H9 (cell line): ENCODE results near the gene VGLL3. TPM values are rescaled to one million over a fixed set of nuclear protein-coding genes. Genes with fewer than 3 reads are reported as not detected.

Experiments used
- DNase-seq: peaks from one replicate; pipeline ENCODE4 v3.0.0-alpha.2; 2017
- H2AFZ ChIP-seq: one replicate; pipeline ENCODE4 v1.6.1; 2013; ENCODE audit warnings: mild to moderate bottlenecking, low read length, control low read depth, moderate library complexity
- H2AK5ac ChIP-seq: 2 replicates; pipeline ENCODE4 v1.6.1; 2013; ENCODE audit warnings: low read length, control low read depth, mixed read lengths; ENCODE audit not compliant: insufficient read length
- H2BK120ac ChIP-seq: one replicate; pipeline ENCODE4 v1.6.1; 2013; ENCODE audit warnings: low read depth, mild to moderate bottlenecking, low read length, control low read depth, inconsistent platforms; ENCODE audit not compliant: poor library complexity, severe bottlenecking
- H2BK12ac ChIP-seq: 2 replicates; pipeline ENCODE4 v1.6.1; 2013; ENCODE audit warnings: low read length, control low read depth, mixed read lengths, low read depth; ENCODE audit not compliant: insufficient read length
- H2BK15ac ChIP-seq: 2 replicates; pipeline ENCODE4 v1.6.1; 2013; ENCODE audit warnings: low read depth, low read length, control low read depth
- H2BK20ac ChIP-seq: one replicate; pipeline ENCODE4 v1.6.1; 2013; ENCODE audit warnings: low read depth, mild to moderate bottlenecking, low read length, control low read depth, inconsistent platforms; ENCODE audit not compliant: poor library complexity, severe bottlenecking
- H2BK5ac ChIP-seq: 2 replicates; pipeline ENCODE4 v1.6.1; 2013; ENCODE audit warnings: low read length, control low read depth, mixed read lengths; ENCODE audit not compliant: insufficient read length
- H3K14ac ChIP-seq: 2 replicates; pipeline ENCODE4 v1.6.1; 2013; ENCODE audit warnings: low read length, control low read depth; ENCODE audit not compliant: insufficient read depth
- H3K18ac ChIP-seq: 2 replicates; pipeline ENCODE4 v1.6.1; 2013; ENCODE audit warnings: low read depth, mild to moderate bottlenecking, mixed read lengths, low read length, control low read depth; ENCODE audit not compliant: insufficient read length
- H3K23ac ChIP-seq: 2 replicates; pipeline ENCODE4 v1.6.1; 2013; ENCODE audit warnings: low read length, control low read depth, mixed read lengths, low read depth; ENCODE audit not compliant: insufficient read length
- H3K23me2 ChIP-seq: 2 replicates; pipeline ENCODE4 v1.6.1; 2013; ENCODE audit warnings: low read depth, mild to moderate bottlenecking, mixed read lengths, low read length, control low read depth; ENCODE audit not compliant: insufficient read length, poor library complexity, severe bottlenecking
- H3K27ac ChIP-seq: 2 replicates; pipeline ENCODE4 v1.5.1; 2013; ENCODE audit warnings: low read length, control low read depth, mixed read lengths, low read depth; ENCODE audit not compliant: insufficient read length
- H3K27me3 ChIP-seq: 2 replicates; pipeline ENCODE4 v1.6.1; 2013; ENCODE audit warnings: low read length, control low read depth, inconsistent platforms; ENCODE audit not compliant: insufficient read depth
- H3K4ac ChIP-seq: 2 replicates; pipeline ENCODE4 v1.6.1; 2013; ENCODE audit warnings: low read depth, mild to moderate bottlenecking, control low read depth, inconsistent platforms, low read length, moderate library complexity
- H3K4me1 ChIP-seq: 2 replicates; pipeline ENCODE4 v1.6.1; 2013; ENCODE audit warnings: low read length, control low read depth, inconsistent platforms; ENCODE audit not compliant: insufficient read depth
- H3K4me2 ChIP-seq: 2 replicates; pipeline ENCODE4 v1.6.1; 2013; ENCODE audit warnings: low read length, control low read depth, mixed read lengths; ENCODE audit not compliant: insufficient read length, insufficient read depth
- H3K56ac ChIP-seq: 2 replicates; pipeline ENCODE4 v1.6.1; 2013; ENCODE audit warnings: low read depth, mild to moderate bottlenecking, mixed read lengths, low read length, control low read depth; ENCODE audit not compliant: insufficient read length
- H3K79me1 ChIP-seq: 2 replicates; pipeline ENCODE4 v1.6.1; 2013; ENCODE audit warnings: low read depth, mild to moderate bottlenecking, moderate library complexity, low read length, control low read depth, inconsistent platforms; ENCODE audit not compliant: insufficient read depth, poor library complexity, severe bottlenecking
- H3K79me2 ChIP-seq: 2 replicates; pipeline ENCODE4 v1.6.1; 2013; ENCODE audit warnings: low read length, control low read depth, inconsistent platforms; ENCODE audit not compliant: insufficient read depth
- H3K9ac ChIP-seq: 2 replicates; pipeline ENCODE4 v1.6.1; 2013; ENCODE audit warnings: low read length, control low read depth, mixed read lengths; ENCODE audit not compliant: insufficient read length; ENCODE audit errors: extremely low read depth
- H3K9me3 ChIP-seq: one replicate; pipeline ENCODE4 v1.6.1; 2013; ENCODE audit warnings: low read depth, low read length, inconsistent platforms; ENCODE audit not compliant: control insufficient read depth
- H3T11ph ChIP-seq: one replicate; pipeline ENCODE4 v1.6.1; 2013; ENCODE audit warnings: mild to moderate bottlenecking, low read length, control low read depth, inconsistent platforms
- H4K20me1 ChIP-seq: one replicate; pipeline ENCODE4 v1.6.1; 2013; ENCODE audit not compliant: control insufficient read depth, insufficient read length, insufficient read depth
- H4K5ac ChIP-seq: 2 replicates; pipeline ENCODE4 v1.6.1; 2013; ENCODE audit warnings: low read depth, mild to moderate bottlenecking, mixed read lengths, low read length, control low read depth; ENCODE audit not compliant: insufficient read length
- H4K8ac ChIP-seq: replicated peaks from 2 replicates; pipeline ENCODE4 v1.6.1; 2013; ENCODE audit warnings: low read length, control low read depth, mixed read lengths, low read depth; ENCODE audit not compliant: insufficient read length
- H4K91ac ChIP-seq: 2 replicates; pipeline ENCODE4 v1.6.1; 2013; ENCODE audit warnings: low read depth, mild to moderate bottlenecking, moderate library complexity, mixed read lengths, low read length, control low read depth; ENCODE audit not compliant: insufficient read length
- H3K27ac Mint-ChIP-seq, 3 experiments: 2 replicates in 2 of 3; 3 replicates in 1 of 3; pipeline ENCODE4 v1.8.0; 2020 to 2021; ENCODE audit warnings: mixed read lengths in 3 of 3, mild to moderate bottlenecking in 1 of 3, moderate library complexity in 1 of 3
- H3K27me3 Mint-ChIP-seq: 2 replicates; pipeline ENCODE4 v1.8.0; 2021; ENCODE audit warnings: low read depth, mild to moderate bottlenecking, moderate library complexity, mixed read lengths
- H3K36me3 Mint-ChIP-seq, 3 experiments: 2 replicates in 2 of 3; 3 replicates in 1 of 3; pipeline ENCODE4 v1.8.0; 2020 to 2021; ENCODE audit warnings: low read depth in 3 of 3, mixed read lengths in 3 of 3; ENCODE audit not compliant: insufficient read depth in 1 of 3
- H3K4me1 Mint-ChIP-seq, 2 experiments: 2 replicates each; pipeline ENCODE4 v1.8.0; 2020; ENCODE audit warnings: mixed read lengths in 2 of 2
- H3K4me3 Mint-ChIP-seq, 2 experiments: 2 replicates in 1 of 2; 3 replicates in 1 of 2; pipeline ENCODE4 v1.8.0; 2020 to 2021; ENCODE audit warnings: mild to moderate bottlenecking in 2 of 2, mixed read lengths in 2 of 2, moderate library complexity in 1 of 2
- H3K9me3 Mint-ChIP-seq, 2 experiments: 2 replicates in 1 of 2; 3 replicates in 1 of 2; pipeline ENCODE4 v1.8.0; 2020; ENCODE audit warnings: mild to moderate bottlenecking in 2 of 2, mixed read lengths in 2 of 2, moderate library complexity in 1 of 2
- WGBS: extraction: QIAGEN DNeasy Blood & Tissue Kit; methylation state at CpG from one replicate; pipeline ENCODE4 v1.1.7; 2013; ENCODE audit warnings: missing lambda C conversion rate, low lambda C conversion rate, mixed read lengths; ENCODE audit not compliant: insufficient read length; ENCODE audit errors: extremely low coverage; 5-methylcytosine and 5-hydroxymethylcytosine counted together
- total RNA-seq: library from RNA; stranded (reverse); gene quantifications from 2 replicates; pipeline ENCODE4 v1.2.1, GENCODE V29; 2021
- TF ChIP-seq, protein P1 (sequence below): fragments of 200-600 bp; sonication (generic); conservative IDR thresholded peaks from 3 replicates; pipeline ENCODE4 v1.8.0; 2021; ENCODE audit warnings: antibody characterized with exemption, mild to moderate bottlenecking

The VGLL3 gene
- total RNA-seq, 1 experiment from 2014 or later: 19.7 TPM

DNA sequence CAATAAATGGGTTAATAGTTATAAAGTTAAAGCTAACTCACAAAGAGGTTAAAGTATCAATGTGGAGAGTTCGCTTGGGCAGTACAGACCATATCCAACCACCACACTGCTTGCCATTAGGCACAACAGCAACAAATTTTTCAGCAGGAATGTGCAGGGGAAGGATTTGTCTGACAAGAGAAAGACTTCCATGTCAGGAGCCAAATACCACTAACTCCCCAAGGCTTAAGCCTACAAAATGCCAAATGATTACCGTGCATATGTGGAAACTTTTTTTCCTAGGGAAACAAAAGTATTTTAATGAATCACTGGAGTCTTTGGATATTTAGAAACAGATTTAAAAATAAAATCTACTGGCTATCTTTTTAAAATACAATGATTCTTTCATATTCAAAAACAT is 8.1 kb downstream of the VGLL3 start:
- H3K23ac ChIP-seq: no peak overlapping the region
- H2AK5ac ChIP-seq: no peak overlapping the region
- Mint-ChIP-seq H3K4me1 (peaks cover 2 to 3% of the 10 kb centered on the region in 2 experiments; a peak in 3 of 4 replicates), H3K36me3 (peaks cover 0 to 6% (median 0%) of the 10 kb centered on the region in 3 experiments; a peak in 2 of 7 replicates), H3K4me3 (no peak overlapping the region), H3K27me3 (no peaks in the 10 kb centered on the region), H3K9me3 (no peaks in the 10 kb centered on the region), H3K27ac (no peak overlapping the region)
- TF ChIP-seq, protein P1, sequence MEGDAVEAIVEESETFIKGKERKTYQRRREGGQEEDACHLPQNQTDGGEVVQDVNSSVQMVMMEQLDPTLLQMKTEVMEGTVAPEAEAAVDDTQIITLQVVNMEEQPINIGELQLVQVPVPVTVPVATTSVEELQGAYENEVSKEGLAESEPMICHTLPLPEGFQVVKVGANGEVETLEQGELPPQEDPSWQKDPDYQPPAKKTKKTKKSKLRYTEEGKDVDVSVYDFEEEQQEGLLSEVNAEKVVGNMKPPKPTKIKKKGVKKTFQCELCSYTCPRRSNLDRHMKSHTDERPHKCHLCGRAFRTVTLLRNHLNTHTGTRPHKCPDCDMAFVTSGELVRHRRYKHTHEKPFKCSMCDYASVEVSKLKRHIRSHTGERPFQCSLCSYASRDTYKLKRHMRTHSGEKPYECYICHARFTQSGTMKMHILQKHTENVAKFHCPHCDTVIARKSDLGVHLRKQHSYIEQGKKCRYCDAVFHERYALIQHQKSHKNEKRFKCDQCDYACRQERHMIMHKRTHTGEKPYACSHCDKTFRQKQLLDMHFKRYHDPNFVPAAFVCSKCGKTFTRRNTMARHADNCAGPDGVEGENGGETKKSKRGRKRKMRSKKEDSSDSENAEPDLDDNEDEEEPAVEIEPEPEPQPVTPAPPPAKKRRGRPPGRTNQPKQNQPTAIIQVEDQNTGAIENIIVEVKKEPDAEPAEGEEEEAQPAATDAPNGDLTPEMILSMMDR: no peak
- H2BK120ac ChIP-seq: no peak overlapping the region
- H3K79me1 ChIP-seq: no peaks in the 10 kb centered on the region
- no CpG with 5 or more reads among the region's 2 CpGs for WGBS
- no peak for DNase-seq
- no peak overlapping the region for H3K9ac ChIP-seq
- no peak overlapping the region for H3K56ac ChIP-seq
- no peaks in the 10 kb centered on the region for H3K23me2 ChIP-seq
- H2BK20ac ChIP-seq: no peak overlapping the region
- H3K79me2 ChIP-seq: no peaks in the 10 kb centered on the region; the same call in 1 of the 2 replicates
- no peak overlapping the region for H2BK15ac ChIP-seq
- no peak overlapping the region for H3T11ph ChIP-seq
- H3K4me1 ChIP-seq: no peaks in the 10 kb centered on the region
- no peaks in the 10 kb centered on the region for H4K20me1 ChIP-seq
- no peak overlapping the region for H3K4me2 ChIP-seq
- H2BK12ac ChIP-seq: no peak overlapping the region
- no peak overlapping the region for H3K14ac ChIP-seq
- H4K91ac ChIP-seq: no peak overlapping the region
- H3K18ac ChIP-seq: no peak overlapping the region
- no peak overlapping the region for H4K8ac ChIP-seq
- no peaks in the 10 kb centered on the region for H3K27me3 ChIP-seq
- H2AFZ ChIP-seq: no peak overlapping the region
- no peak overlapping the region for H2BK5ac ChIP-seq
- no peak overlapping the region for H4K5ac ChIP-seq
- no peaks in the 10 kb centered on the region for H3K9me3 ChIP-seq
- no peak overlapping the region for H3K27ac ChIP-seq
- no peak overlapping the region for H3K4ac ChIP-seq
